Kidney epithelial cell (primary cell): Measurements from ENCODE around the gene MIF. TPM values are rescaled to one million over a fixed set of nuclear protein-coding genes. Genes with fewer than 3 reads are reported as not detected.
"Not testable (repeated sequence)": the region's sequence is repeated elsewhere in the genome, so short reads cannot be mapped to it uniquely, and the experiment has no call there.

Source experiments
- DNase-seq: peaks from one replicate; pipeline ENCODE4 v3.0.0-alpha.2; 2010; ENCODE audit warnings: low read depth
- H3K27me3 ChIP-seq: 2 replicates; pipeline ENCODE4 v1.6.0; 2011; ENCODE audit warnings: low read length; ENCODE audit not compliant: control insufficient read depth, insufficient read depth
- H3K36me3 ChIP-seq: 2 replicates; pipeline ENCODE4 v1.5.1; 2011; ENCODE audit warnings: low read length; ENCODE audit not compliant: control insufficient read depth, insufficient read depth
- H3K4me3 ChIP-seq: 2 replicates; pipeline ENCODE4 v1.5.1; 2011; ENCODE audit warnings: low read depth, mild to moderate bottlenecking, control low read depth, low read length
- CTCF ChIP-seq: IDR thresholded peaks from 2 replicates; pipeline ENCODE4 v1.5.1; 2011; ENCODE audit warnings: mild to moderate bottlenecking, moderate library complexity, low read length, control low read depth, inconsistent platforms; ENCODE audit not compliant: insufficient read depth, poor library complexity, severe bottlenecking
- total RNA-seq: library from RNA; depleted of rRNA; stranded (reverse); fragments of >200 nt; gene quantifications from 2 replicates; pipeline ENCODE4 v1.2.3, GENCODE V29; 2015

MIF gene
- total RNA-seq, 1 donor from 2014 or later, result 606 TPM

- DNase-seq, result no peak
- Histone ChIP-seq H3K27me3 (no peaks in the 10 kb centered on the region), H3K4me3 (peak overlapping the region; percentile 65), H3K36me3 (no peaks in the 10 kb centered on the region)
- no peak for TF ChIP-seq CTCF
These were observed 35.7 kb upstream of the MIF start for GRCh38 chr22:23858484-23858815.

GRCh38 chr22:23859201-23859600 is 35.0 kb upstream of the MIF start:
- Histone ChIP-seq H3K4me3 (no peak overlapping the region), H3K36me3 (peaks cover 2% of the 10 kb centered on the region), H3K27me3 (no peaks in the 10 kb centered on the region)
- no peak for TF ChIP-seq CTCF
- no peak for DNase-seq

- not testable (repeated sequence) for H3K27me3 ChIP-seq, H3K4me3 ChIP-seq, H3K36me3 ChIP-seq, DNase-seq
These were observed 34.0 kb upstream of the MIF start for GRCh38 chr22:23860187-23860586.

DNA sequence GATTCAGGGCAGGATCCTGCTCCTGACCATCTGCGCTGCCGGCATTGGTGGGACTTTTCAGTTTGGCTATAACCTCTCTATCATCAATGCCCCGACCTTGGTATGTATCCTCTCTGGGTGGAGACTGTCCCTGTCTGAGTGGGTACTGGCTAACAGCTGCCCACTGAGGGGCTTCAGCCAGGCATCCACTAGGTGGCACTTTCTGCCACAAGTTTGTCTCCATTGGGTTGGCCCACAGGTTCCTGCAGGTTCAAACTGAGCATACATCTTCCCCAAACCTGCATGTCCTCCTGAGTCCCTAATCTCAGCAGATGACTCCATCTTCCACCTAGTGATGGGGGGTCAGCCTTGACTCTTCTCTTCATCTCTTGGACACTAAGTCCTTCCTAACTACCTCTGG is 32.1 kb upstream of the MIF start:
- Histone ChIP-seq H3K4me3 (no peak overlapping the region), H3K36me3 (peaks cover 3% of the 10 kb centered on the region), H3K27me3 (no peaks in the 10 kb centered on the region)
- TF ChIP-seq CTCF, result peak; percentile 63
- no peak for DNase-seq

DNA sequence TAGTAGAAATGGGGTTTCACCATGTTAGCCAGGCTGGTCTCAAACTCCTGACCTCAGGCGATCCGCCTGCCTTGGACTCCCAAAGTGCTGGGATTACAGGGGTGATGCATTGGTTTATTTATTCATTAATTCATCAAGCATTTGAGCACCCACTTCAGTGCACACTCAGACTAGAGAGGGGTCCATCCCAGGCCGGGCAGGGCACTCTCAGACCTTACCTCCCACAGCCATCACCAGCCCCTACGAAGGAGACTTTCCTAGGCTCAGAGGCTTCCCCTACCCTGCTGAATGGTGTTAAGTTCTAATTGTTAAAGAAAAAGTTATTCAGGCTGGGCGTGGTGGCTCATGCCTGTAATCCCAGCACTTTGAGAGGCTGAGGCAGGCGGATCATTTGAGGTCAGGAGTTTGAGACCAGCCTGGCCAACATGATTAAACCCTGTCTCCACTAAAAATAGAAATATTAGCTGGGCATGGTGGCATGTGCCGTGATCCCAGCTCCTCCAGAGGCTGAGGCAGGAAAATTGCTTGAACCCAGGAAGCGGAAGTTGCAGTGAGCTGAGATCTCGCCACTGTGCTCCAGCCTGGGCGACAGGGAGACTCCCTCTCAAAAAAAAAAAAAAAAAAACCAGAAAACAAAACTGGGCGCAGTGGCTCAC is 29.6 kb upstream of the MIF start:
- H3K27me3 ChIP-seq, H3K4me3 ChIP-seq, DNase-seq, H3K36me3 ChIP-seq: not testable (repeated sequence)

DNA sequence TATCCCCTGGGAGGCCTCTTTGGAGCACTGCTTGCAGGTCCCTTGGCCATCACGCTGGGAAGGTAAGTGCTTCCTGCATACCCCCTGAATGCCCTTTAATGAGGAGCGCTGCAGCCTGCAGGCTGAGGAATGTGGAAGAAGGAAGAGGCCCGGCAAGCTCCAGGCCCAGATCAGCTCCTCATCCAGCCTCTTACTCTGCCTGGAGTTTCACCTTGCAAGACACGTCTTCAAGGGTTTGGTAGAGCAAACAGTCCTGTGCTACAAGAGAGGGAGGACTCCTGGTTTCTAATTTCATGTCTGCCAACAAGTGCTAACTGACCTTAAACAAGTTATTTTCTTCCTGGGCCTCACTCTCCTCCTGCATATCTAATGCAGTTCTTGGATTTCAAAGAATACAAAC is 25.6 kb upstream of the MIF start:
- no peak for DNase-seq
- no peak for TF ChIP-seq CTCF
- peaks cover 3% of the 10 kb centered on the region for H3K36me3 ChIP-seq
- no peak overlapping the region for H3K4me3 ChIP-seq
- no peaks in the 10 kb centered on the region for H3K27me3 ChIP-seq

DNA sequence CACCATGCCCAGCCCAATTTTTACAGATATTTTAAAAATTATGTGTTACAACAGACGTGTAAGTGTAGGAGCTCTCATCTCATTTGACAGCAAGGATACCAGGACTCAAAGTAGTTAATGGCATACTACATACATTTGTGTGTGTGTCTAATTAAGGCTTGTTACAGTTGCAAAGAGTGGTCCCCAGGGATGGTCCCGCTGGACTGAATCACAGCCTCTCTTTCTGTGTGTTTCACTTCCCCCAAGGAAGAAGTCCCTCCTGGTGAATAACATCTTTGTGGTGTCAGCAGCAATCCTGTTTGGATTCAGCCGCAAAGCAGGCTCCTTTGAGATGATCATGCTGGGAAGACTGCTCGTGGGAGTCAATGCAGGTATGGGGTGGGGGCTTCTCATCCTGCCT is 19.3 kb upstream of the MIF start:
- no peak for TF ChIP-seq CTCF
- no peaks in the 10 kb centered on the region for H3K27me3 ChIP-seq
- no peak for DNase-seq
- no peak overlapping the region for H3K4me3 ChIP-seq
- no peaks in the 10 kb centered on the region for H3K36me3 ChIP-seq
